GM23338 (cell line): ENCODE data around the gene YPEL1.

Experiments
- CTCF ChIP-seq, 2 experiments: fragments of 200-600 bp in 1 of 2; sonication (generic) in 1 of 2; conservative IDR thresholded peaks; 2 replicates each; pipeline versions ENCODE4 v1.5.1 to v1.6.1; 2016 to 2017; ENCODE audit warnings: antibody characterized with exemption in 2 of 2, low read depth in 2 of 2, mild to moderate bottlenecking in 2 of 2, moderate library complexity in 1 of 2
- EZH2 ChIP-seq: fragments of 200-600 bp; sonication (generic); IDR thresholded peaks from one replicate; pipeline ENCODE4 v1.8.0; 2017; ENCODE audit warnings: antibody characterized with exemption, mild to moderate bottlenecking, low read depth; ENCODE audit not compliant: unreplicated experiment

DNA sequence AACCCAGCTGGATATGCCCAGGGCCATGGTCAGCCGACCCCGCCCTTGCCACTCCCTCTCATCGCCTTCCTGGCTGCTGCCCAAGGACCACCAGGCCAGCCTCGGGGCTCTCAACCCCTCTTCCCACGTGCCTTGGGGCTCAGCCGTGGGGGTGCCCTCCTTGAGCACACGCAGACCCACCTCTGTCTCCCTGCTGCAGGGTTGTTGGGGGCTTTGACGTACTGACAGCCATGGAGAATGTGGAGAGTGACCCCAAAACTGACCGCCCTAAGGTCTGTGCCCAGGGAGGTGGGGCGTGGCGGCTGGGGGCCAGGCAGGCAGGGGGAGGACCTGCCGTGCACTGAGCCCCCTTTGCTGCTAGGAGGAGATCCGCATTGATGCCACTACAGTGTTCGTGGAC is 41.2 kb downstream of the YPEL1 start:
- TF ChIP-seq CTCF (conservative IDR thresholded peaks at IDR 0.05; ENCODE audit: low read depth in 2 of 2) (no peak), EZH2 (no peak)
